Right lobe of liver (tissue), 4 donors: ENCODE results near the gene HMGCS2.

Experiments
- POLR2A ChIP-seq: fragments of 450-650 bp; IDR thresholded peaks from one replicate; pipeline ENCODE4 v1.6.1; 2017; ENCODE audit warnings: antibody characterized with exemption, mild to moderate bottlenecking
- TF ChIP-seq, protein P1 (sequence below), 4 donors: fragments of 200-600 bp in 3 of 4; fragments of 450-650 bp in 1 of 4; IDR thresholded peaks; one replicate each; pipeline versions ENCODE4 v1.5.1 to v1.8.0; 2016 to 2022; ENCODE audit warnings: antibody characterized with exemption in 4 of 4, mild to moderate bottlenecking in 2 of 4
- donor health status: DM: no; HTN: no; CAD: no.
- donor health status: DM: no; HTN: no; CAD: no.
- donor health status: DM: no; HTN: yes; CAD: no.

GRCh38 chr1:119815361-119815760 lies 46.7 kb upstream of the HMGCS2 start:
- TF ChIP-seq, protein P1, sequence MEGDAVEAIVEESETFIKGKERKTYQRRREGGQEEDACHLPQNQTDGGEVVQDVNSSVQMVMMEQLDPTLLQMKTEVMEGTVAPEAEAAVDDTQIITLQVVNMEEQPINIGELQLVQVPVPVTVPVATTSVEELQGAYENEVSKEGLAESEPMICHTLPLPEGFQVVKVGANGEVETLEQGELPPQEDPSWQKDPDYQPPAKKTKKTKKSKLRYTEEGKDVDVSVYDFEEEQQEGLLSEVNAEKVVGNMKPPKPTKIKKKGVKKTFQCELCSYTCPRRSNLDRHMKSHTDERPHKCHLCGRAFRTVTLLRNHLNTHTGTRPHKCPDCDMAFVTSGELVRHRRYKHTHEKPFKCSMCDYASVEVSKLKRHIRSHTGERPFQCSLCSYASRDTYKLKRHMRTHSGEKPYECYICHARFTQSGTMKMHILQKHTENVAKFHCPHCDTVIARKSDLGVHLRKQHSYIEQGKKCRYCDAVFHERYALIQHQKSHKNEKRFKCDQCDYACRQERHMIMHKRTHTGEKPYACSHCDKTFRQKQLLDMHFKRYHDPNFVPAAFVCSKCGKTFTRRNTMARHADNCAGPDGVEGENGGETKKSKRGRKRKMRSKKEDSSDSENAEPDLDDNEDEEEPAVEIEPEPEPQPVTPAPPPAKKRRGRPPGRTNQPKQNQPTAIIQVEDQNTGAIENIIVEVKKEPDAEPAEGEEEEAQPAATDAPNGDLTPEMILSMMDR (IDR thresholded peaks at IDR 0.05), result no peak
- no peak for TF ChIP-seq POLR2A
